HG03175 (cell line): ENCODE results near the gene SPOCD1.

ENCODE experiments used
- ATAC-seq: cut with Tn5 transposase; IDR thresholded peaks from one replicate; pipeline ENCODE4 v1.9.1; 2021; ENCODE audit warnings: mild to moderate bottlenecking, moderate library complexity; ENCODE audit not compliant: unreplicated experiment

The SPOCD1 gene

GRCh38 chr1:31774495-31774894, 41.3 kb downstream of the SPOCD1 start:
- no peak for ATAC-seq

GRCh38 chr1:31773861-31774260, 42.0 kb downstream of the SPOCD1 start:
- no peak for ATAC-seq

- ATAC-seq, result no peak
Measured at GRCh38 chr1:31772669-31773248, 43.1 kb downstream of the SPOCD1 start.

GRCh38 chr1:31771891-31772668, 43.7 kb downstream of the SPOCD1 start:
- ATAC-seq, result no peak

GRCh38 chr1:31769720-31770390, 46.0 kb downstream of the SPOCD1 start:
- ATAC-seq, result no peak

- no peak for ATAC-seq
Measured at GRCh38 chr1:31768939-31769704, 46.7 kb downstream of the SPOCD1 start.

- no peak for ATAC-seq
Measured at GRCh38 chr1:31768407-31768907, 47.4 kb downstream of the SPOCD1 start.

- ATAC-seq, result no peak
Measured at GRCh38 chr1:31767225-31767624, 48.6 kb downstream of the SPOCD1 start.

GRCh38 chr1:31765516-31765915, 50.3 kb downstream of the SPOCD1 start:
- no peak for ATAC-seq

- no peak for ATAC-seq
Measured at GRCh38 chr1:31765041-31765467, 50.8 kb downstream of the SPOCD1 start.

GRCh38 chr1:31764312-31765040, 51.3 kb downstream of the SPOCD1 start, which contains the start of gene ADGRB2:
Gene ADGRB2 (minus strand): TSS chr1:31764340. CDS start chr1:31757221, 7,119 bp downstream.
- ATAC-seq, result no peak

GRCh38 chr1:31763671-31764311, 52.0 kb downstream of the SPOCD1 start:
- no peak for ATAC-seq

- no peak for ATAC-seq
Measured at GRCh38 chr1:31762726-31763670, 52.8 kb downstream of the SPOCD1 start.

- ATAC-seq, result no peak
Measured at GRCh38 chr1:31762323-31762722, 53.5 kb downstream of the SPOCD1 start.

GRCh38 chr1:31761883-31762282, 53.9 kb downstream of the SPOCD1 start:
- ATAC-seq, result no peak

GRCh38 chr1:31760471-31761470, 55.1 kb downstream of the SPOCD1 start:
- no peak for ATAC-seq

- no peak for ATAC-seq
Measured at GRCh38 chr1:31759298-31760023, 56.4 kb downstream of the SPOCD1 start.
